Activated effector memory CD4-positive, alpha-beta T cell treated with Interleukin-2 at 50 U/mL for 16 hours (primary cell): ENCODE data around the gene LARP1.
"Not testable (repeated sequence)": the region's sequence is repeated elsewhere in the genome, so short reads cannot be mapped to it uniquely, and the experiment has no call there.

ENCODE experiments used
- DNase-seq: peaks from one replicate; pipeline ENCODE4 v3.0.0-alpha.2; 2020

LARP1 gene

DNA sequence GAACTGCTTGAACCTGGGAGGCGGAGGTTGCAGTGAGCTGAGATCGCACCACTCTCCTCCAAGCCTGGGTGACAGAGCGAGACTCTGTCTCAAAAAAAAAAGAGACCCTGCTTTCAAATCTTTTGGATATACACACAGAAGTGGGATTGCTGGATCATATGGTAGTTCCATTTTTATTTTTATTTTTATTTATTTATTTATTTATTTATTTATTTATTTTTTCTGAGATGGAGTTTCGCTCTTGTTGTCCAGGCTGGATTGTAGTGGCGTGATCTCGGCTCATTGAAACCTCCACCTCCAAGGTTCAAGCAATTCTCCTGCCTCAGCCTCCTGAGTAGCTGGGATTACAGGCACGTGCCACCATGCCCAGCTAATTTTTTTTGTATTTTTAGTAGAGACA is 19.8 kb upstream of the LARP1 start:
- DNase-seq: not testable (repeated sequence)

GRCh38 chr5:154736372-154736771 is 18.8 kb upstream of the LARP1 start:
- DNase-seq: not testable (repeated sequence)

DNA sequence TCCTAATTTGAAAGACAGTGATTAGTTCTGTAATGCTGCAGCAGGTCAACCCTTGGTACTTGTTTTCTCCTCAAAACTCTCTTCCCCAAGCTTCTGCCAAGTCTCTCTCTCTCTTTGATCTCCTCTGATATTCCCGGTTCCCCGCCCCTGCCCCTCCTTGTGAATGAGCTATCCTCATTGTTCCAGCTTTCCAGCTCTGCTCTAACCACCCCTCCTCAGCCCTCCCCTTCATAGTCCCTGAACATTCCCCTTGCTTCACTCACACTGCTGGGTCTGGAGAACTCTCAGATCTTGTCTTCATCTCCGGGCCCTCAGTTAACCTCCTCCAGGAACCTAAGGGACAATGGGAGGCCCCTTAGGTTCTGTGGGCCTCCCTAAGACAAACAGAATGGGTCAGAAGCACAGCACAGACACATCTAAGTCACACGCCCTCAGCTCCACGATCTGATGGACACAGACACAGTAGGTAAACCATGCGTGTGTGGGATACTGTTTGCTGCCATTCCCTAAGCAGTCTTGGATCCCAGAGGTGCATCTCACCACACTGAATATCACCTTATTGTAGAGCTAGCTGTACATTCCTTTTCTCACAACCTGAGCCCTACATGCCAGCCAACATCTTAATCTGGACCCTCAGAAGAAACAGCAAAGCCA is 17.4 kb upstream of the LARP1 start:
- DNase-seq: no peak

- DNase-seq: no peak
These were observed 14.7 kb upstream of the LARP1 start for GRCh38 chr5:154740483-154740882.

DNA sequence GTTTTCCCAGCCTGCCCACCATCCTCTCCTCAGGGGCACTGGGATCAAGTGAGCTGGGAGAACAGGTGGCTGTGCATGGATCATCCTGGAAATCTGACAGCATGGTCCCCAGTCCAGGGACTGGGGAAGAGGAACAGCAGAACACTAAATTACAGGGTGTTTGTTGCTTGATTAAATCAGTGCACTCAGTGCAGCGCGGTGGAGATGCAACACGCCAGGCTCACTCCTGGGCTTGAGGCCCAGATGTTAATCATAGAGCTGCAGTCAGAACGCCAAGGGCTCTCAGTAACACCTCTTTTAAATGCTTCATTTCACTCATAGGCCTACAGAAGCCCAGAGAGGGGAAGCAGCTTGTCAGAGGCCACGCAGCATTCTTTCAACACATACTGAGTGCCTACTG is 14.2 kb upstream of the LARP1 start:
- DNase-seq: no peak

- no peak for DNase-seq
These were observed 13.8 kb upstream of the LARP1 start for GRCh38 chr5:154741415-154741814.

- DNase-seq: no peak
These were observed 11.4 kb upstream of the LARP1 start for GRCh38 chr5:154743812-154744211.

DNA sequence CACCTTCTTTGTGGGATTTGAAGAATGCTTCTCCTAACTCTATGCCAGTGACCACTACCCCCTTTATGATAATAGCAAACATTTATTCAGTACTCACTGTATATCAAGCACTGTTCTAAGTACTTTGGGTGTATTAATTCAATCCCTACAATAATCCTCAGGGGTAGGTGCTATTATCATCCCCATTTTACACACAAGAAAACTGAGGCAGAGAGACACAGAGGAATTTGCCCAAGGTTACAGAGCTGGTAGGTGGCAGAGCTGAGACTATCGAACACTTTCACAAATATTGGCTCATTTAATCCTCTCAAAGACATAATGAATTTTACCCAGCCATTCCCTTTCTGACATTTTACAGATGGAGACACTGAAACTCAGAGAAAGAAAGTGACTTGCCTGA is 9.8 kb upstream of the LARP1 start:
- no peak for DNase-seq

DNA sequence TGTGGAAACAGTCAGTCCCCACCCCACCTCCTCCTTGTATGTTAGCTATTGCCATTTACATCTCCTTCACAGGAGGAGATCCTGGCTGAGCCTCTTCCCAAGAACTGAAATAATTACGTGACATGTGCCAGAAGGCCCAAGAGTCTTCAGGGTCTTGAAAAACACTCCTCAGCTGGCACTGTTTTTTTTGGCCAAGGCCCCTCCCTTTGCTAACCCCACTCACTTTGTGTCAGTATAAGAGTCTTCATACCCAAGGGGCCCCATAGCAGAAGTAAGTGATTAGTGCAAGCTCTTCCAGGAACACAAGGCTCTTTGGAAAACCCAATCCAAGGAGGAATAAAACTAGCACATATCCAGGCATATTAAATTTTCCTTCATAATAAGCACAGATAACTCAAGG is 5.7 kb upstream of the LARP1 start:
- no peak for DNase-seq

- DNase-seq: not testable (repeated sequence)
These were observed 4.5 kb upstream of the LARP1 start for GRCh38 chr5:154750641-154751040.

- no peak for DNase-seq
These were observed 3.3 kb upstream of the LARP1 start for GRCh38 chr5:154751854-154752253.

- DNase-seq: no peak
These were observed 1.4 kb upstream of the LARP1 start for GRCh38 chr5:154753792-154754191.

DNA sequence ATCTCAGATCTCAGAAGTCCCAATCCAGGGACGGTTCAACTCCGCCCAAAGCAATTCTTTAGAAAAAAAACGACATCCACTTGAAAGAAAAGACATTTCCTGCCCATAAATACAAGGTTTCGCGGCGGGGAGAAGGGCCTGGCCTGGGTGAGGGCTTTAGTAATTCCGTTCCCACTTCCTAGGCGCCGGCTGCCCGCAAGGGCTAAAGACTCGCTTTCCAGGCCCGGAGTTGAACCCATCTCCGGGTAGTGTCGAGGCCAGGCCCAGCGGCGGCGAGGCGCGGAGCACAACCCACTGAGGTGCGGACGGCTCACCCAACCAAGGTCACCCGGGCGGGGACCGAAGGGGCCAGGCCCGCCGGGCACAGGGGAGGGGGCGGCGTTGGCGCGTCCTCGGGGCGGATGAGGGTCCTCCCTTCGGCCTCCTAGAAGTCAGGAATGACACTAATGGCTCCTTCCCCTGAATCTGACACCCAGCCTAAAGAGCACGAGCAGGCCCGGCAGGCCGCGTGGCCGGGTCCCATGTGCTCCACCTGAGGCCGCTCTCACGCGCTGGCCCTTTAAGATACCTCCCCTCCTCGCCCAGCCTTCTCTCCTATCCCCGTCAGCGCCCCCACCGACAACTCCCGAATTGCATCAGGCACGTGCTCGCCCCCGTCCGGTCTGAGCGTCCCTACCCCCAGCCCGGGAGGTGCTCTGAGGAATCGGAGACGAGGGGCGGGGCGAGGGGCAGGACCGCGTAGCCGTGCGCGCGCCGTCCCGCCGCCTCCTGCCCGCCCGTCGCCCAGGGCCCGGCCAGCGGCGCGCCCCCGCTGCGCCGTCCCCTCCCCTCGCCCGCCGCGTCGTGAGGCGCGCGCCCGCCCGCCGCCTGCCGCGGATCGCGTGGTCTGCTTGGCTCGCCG is 467 bp upstream of the LARP1 start:
- peak; percentile 98 for DNase-seq

- peak; percentile 22 for DNase-seq
These were observed 1.1 kb downstream of the LARP1 start for GRCh38 chr5:154756009-154756867.

- peak; percentile 24 for DNase-seq
These were observed 2.0 kb downstream of the LARP1 start for GRCh38 chr5:154756868-154757813.

GRCh38 chr5:154757814-154758406 is 2.7 kb downstream of the LARP1 start:
- DNase-seq: no peak

- DNase-seq: no peak
These were observed 3.3 kb downstream of the LARP1 start for GRCh38 chr5:154758493-154758892.

DNA sequence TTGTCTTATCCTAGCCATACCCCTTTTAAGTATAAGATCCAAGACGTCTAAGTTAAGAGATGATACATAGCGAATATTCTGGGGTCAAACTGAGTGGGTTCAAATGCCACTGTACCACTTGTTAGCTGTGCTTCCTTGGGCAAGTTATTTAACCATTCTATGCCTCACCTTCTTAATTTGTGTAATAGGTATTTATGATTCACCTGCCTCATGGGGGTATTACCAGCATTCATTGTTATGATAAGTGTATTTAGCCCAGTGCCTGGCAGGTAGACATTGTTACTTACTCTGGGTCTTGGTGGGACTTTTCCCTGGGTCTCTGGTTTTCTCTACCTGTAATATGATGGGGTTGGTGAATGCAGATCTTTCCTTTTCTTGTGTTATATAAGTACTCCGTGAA is 3.8 kb downstream of the LARP1 start:
- DNase-seq: no peak

DNA sequence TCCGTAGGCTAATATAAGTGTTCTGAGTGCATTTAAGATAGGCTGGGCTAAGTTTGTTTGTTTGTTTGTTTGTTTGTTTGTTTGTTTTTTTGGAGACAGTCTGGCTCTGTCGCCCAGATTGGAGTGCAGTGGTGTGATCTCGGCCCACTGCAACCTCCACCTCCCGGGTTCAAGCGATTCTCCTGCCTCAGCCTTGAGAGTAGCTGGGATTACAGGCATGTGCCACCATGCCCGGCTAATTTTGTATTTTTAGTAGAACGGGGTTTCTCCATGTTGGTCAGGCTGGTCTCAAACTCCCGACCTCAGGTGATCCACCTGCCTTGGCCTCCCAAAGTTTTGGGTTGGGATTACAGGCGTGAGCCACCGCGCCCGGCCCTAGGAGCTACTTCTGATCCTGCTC is 4.7 kb downstream of the LARP1 start:
- not testable (repeated sequence) for DNase-seq

DNA sequence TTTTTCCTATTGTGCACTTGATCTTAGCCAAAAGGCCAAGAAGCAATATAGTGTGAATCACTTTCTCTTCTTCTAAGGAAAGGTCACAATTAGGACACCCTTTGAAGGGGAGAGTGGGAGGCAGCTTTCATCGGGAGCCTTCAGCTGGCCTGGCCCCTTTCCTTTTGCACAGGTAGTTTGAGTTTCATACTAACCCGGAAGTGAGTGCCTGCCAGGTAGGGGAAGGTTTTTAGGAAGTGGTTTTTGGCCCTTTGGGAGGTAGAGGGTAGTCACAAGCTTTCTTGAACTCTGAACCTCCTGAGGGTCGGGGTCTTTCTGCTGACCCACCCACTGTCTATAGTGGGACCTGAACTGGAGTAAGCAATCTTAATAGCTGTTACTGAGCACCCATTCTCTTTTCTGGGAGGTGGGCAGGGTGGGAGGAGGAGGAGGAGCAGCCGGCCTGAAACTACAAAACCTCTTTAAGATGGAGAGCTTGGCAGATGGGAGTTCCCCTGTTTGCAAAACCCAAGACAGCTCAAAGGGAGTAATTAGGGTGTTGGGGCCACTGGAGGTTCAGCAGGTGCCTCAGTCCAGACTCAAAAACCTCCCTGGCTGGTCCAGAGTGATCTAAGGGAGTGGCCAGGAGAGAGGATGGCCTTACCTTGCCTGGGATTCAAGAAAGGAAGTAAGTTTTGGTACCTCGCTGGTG is 6.0 kb downstream of the LARP1 start:
- no peak for DNase-seq

DNA sequence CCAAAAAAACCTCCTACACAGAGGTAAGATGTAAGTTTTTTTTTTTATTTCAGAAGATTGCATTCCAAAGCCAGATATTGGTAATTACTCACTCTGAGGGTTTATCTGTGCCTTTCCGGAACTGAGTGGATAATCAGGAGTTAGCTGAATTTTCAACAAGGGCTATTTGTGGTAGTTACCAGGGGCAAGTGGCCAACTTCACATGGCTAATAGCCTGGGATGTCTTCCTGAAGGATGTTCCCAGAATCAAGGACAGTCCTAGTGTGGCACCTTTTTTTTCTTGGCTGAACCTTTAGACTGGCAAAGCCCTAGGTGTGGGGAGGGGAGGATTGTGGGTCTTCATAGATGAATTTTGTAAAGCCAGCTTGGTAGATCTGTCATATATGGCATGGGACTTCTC is 7.1 kb downstream of the LARP1 start:
- DNase-seq: no peak
